Measurements from ENCODE around the gene TSPAN2.

GRCh38 chr1:115068826-115069585 lies 20.3 kb downstream of the TSPAN2 start:
- no peak for TF ChIP-seq CTCF (IDR thresholded peaks at IDR 0.05)
- no peak for TF ChIP-seq POLR2A (IDR thresholded peaks at IDR 0.05)

Measured in esophagus squamous epithelium (tissue), 4 donors.